Measurements from ENCODE around the gene GFER. TPM values are rescaled to one million over a fixed set of nuclear protein-coding genes. Genes with fewer than 3 reads are reported as not detected.

Gene GFER
- total RNA-seq, 1 experiment from 2014 or later, result 58.5 TPM

DNA sequence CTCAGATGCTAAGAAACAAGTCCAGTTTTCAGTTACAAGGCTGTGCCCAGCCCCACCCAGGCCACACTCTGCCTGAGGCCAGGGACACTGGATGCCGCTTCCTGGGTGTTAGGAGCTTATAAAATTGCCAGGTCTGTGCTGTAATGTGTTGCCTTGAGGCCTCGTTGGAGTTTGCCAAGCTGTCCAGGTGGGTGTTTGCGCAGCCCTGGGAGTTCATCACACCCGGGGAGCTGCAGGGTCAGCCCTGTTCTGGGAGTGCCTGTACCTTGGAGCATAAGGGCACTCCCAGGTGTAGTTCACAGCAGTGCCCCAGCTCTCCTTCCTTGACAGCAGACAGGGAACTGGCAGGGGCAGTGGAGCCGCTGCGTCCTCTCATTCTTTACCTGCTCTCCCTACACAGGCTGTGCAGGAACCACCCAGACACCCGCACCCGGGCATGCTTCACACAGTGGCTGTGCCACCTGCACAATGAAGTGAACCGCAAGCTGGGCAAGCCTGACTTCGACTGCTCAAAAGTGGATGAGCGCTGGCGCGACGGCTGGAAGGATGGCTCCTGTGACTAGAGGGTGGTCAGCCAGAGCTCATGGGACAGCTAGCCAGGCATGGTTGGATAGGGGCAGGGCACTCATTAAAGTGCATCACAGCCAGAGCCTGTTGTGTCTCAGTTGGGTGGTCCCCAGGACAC lies 1.6 kb downstream of the GFER start:
- TF ChIP-seq EMX1 (CRISPR knock-in tag; IDR thresholded peaks at IDR 0.05), result no peak
- TF ChIP-seq, protein P1, sequence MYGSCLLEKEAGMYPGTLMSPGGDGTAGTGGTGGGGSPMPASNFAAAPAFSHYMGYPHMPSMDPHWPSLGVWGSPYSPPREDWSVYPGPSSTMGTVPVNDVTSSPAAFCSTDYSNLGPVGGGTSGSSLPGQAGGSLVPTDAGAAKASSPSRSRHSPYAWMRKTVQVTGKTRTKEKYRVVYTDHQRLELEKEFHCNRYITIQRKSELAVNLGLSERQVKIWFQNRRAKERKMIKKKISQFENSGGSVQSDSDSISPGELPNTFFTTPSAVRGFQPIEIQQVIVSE (CRISPR knock-in tag; IDR thresholded peaks at IDR 0.05; ENCODE audit: borderline replicate concordance), result no peak
- Mint-ChIP-seq H3K27ac (no peak overlapping the region), H3K4me1 (peaks cover 30% of the 10 kb centered on the region), H3K27me3 (ENCODE audit: low read depth) (peaks cover 40% of the 10 kb centered on the region), H3K9me3 (no peaks in the 10 kb centered on the region), H3K36me3 (peaks cover 5% of the 10 kb centered on the region; the same call in 1 of the 2 replicates), H3K4me3 (peak overlapping the region; percentile 81)
- CTCF ChIA-PET, result interaction anchor here (1.4 to 1.8 kb wide), 2 partner anchors 18 to 31 kb away, joined by 4 to 11 read pairs; no protein-coding TSS in a partner anchor
- DNase-seq (ENCODE audit: low spot score), result no peak
- no peak for ATAC-seq
- POLR2A ChIA-PET, result interaction anchor here (1.3 kb wide), 1 partner anchor 170 kb away, joined by 4 read pairs; the partner anchor contains the start of gene TRAF7

DNA sequence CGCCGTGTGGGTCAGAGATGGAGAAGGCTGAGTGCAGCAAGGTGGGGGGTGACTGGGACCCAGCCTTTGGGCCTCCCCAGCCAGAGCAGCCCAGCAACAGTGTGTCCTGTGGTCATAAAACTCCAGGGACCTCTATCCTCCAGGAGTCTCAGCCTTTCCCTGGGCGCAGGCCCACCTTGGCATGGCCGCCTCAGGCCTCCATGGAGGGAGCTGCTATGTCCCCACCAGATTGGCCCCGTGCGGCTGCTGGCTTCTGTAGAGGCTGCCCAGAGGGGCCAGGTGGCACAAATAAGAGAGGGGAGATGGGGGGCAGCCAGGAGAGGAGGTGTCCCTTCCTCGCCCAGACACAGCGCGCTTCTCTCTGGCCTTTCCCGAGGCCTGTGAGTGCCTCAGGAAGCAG lies 3.2 kb downstream of the GFER start:
- H3K27ac Mint-ChIP-seq, result no peak overlapping the region
- ChIA-PET POLR2A (interaction anchor here (0.8 kb wide), 1 partner anchor 22 kb away, joined by 3 read pairs; the partner anchor contains the start of gene RPS2), CTCF (interaction anchor here (1.9 to 2.1 kb wide), 2 partner anchors 17 to 153 kb away, joined by 6 to 9 read pairs; no protein-coding TSS in a partner anchor)
- ATAC-seq, result no peak
- no peak overlapping the region for H3K4me3 Mint-ChIP-seq
- H3K4me1 Mint-ChIP-seq, result peaks cover 28% of the 10 kb centered on the region
- no peaks in the 10 kb centered on the region for H3K9me3 Mint-ChIP-seq
- TF ChIP-seq ZNF416 (CRISPR knock-in tag; IDR thresholded peaks at IDR 0.05) (no peak), NR3C1 (CRISPR knock-in tag; conservative IDR thresholded peaks at IDR 0.05; ENCODE audit: low read depth) (no peak), RORB (CRISPR knock-in tag; IDR thresholded peaks at IDR 0.05) (no peak)
- H3K27me3 Mint-ChIP-seq (ENCODE audit: low read depth), result peaks cover 36% of the 10 kb centered on the region
- DNase-seq (ENCODE audit: low spot score), result no peak
- peaks cover 5% of the 10 kb centered on the region; the same call in 1 of the 2 replicates for H3K36me3 Mint-ChIP-seq

DNA sequence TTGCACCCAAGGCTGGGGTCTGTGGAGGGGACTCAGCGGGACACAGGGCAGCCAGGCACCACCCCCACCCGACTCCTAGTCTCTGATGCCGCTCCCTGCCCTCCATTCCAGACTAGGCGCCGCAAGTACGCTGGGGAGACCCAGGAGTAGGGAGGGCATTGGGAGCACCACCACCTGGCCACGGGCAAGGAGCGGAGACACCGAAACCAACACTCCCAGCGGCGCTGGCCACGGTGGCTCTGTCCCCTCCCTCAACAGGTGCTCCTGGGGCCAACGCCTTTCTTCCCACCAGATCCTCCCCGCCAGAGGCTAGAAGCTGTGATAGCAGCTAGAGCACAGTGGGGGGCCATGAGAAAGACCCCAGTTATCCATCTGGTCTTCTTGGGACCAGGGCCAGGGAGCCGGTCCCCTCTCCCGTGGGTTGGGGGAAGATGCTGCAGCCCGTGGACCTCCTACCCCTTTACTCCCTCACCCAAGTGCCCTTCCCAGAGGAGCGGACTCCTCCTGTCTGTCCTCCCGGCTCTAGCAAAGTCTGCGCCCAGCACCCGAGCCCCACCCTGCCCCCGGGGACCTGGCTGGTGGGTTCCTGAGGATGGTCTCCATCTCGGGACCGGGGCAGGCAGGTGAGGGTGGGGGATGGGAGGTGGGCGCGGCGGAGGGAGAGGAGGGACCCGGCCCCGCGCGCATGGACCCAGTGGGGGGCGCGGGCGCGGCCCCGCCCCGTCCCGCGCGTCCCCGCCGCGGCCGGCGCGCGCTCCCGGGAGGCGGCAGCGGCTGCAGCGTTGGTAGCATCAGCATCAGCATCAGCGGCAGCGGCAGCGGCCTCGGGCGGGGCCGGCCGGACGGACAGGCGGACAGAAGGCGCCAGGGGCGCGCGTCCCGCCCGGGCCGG lies 5.5 kb downstream of the GFER start, which contains the start of gene SYNGR3:
Gene SYNGR3, plus strand, starts transcription at position 762 of the 892 bp plus-strand sequence. CDS start 133 bp downstream, outside the sequence.
- peak within 1 kb of the TSS; percentile 76 for H3K4me3 Mint-ChIP-seq
- no peaks in the 10 kb centered on the region for H3K9me3 Mint-ChIP-seq
- ATAC-seq (no peak; the same call in none of the 2 replicates), DNase-seq (ENCODE audit: low spot score) (peak; percentile 54)
- peaks cover 5% of the 10 kb centered on the region; the same call in 1 of the 2 replicates for H3K36me3 Mint-ChIP-seq
- CTCF ChIA-PET, result interaction anchor here (1.1 to 6.4 kb wide), 2 partner anchors 14 to 60 kb away, joined by 3 to 59 read pairs; no protein-coding TSS in a partner anchor
- H3K4me1 Mint-ChIP-seq, result peaks cover 25% of the 10 kb centered on the region
- H3K27me3 Mint-ChIP-seq (ENCODE audit: low read depth), result peaks cover 24% of the 10 kb centered on the region
- TF ChIP-seq, protein P2, sequence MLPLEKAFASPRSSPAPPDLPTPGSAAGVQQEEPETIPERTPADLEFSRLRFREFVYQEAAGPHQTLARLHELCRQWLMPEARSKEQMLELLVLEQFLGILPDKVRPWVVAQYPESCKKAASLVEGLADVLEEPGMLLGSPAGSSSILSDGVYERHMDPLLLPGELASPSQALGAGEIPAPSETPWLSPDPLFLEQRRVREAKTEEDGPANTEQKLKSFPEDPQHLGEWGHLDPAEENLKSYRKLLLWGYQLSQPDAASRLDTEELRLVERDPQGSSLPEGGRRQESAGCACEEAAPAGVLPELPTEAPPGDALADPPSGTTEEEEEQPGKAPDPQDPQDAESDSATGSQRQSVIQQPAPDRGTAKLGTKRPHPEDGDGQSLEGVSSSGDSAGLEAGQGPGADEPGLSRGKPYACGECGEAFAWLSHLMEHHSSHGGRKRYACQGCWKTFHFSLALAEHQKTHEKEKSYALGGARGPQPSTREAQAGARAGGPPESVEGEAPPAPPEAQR (CRISPR knock-in tag; IDR thresholded peaks at IDR 0.05), result 0 out of 2 replicates have a peak, but pooled peaks have one; percentile 17
- TF ChIP-seq EMX1 (CRISPR knock-in tag; IDR thresholded peaks at IDR 0.05), result no peak
- TF ChIP-seq NFATC4 (CRISPR knock-in tag; IDR thresholded peaks at IDR 0.05), result no peak
- no peak for TF ChIP-seq MXD4 (CRISPR knock-in tag; IDR thresholded peaks at IDR 0.05; ENCODE audit: borderline replicate concordance)
- TF ChIP-seq, protein P3, sequence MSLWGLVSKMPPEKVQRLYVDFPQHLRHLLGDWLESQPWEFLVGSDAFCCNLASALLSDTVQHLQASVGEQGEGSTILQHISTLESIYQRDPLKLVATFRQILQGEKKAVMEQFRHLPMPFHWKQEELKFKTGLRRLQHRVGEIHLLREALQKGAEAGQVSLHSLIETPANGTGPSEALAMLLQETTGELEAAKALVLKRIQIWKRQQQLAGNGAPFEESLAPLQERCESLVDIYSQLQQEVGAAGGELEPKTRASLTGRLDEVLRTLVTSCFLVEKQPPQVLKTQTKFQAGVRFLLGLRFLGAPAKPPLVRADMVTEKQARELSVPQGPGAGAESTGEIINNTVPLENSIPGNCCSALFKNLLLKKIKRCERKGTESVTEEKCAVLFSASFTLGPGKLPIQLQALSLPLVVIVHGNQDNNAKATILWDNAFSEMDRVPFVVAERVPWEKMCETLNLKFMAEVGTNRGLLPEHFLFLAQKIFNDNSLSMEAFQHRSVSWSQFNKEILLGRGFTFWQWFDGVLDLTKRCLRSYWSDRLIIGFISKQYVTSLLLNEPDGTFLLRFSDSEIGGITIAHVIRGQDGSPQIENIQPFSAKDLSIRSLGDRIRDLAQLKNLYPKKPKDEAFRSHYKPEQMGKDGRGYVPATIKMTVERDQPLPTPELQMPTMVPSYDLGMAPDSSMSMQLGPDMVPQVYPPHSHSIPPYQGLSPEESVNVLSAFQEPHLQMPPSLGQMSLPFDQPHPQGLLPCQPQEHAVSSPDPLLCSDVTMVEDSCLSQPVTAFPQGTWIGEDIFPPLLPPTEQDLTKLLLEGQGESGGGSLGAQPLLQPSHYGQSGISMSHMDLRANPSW (CRISPR knock-in tag; conservative IDR thresholded peaks at IDR 0.05; ENCODE audit: low read depth), result no peak
- TF ChIP-seq ZNF416 (CRISPR knock-in tag; IDR thresholded peaks at IDR 0.05), result 0 out of 2 replicates have a peak, but pooled peaks have one; percentile 52
- peak; percentile 74 for TF ChIP-seq ZNF263 (CRISPR knock-in tag; IDR thresholded peaks at IDR 0.05; ENCODE audit: low read depth)
- 0 out of 2 replicates have a peak, but pooled peaks have one; percentile 35 for TF ChIP-seq CBFB (CRISPR knock-in tag; IDR thresholded peaks at IDR 0.05; ENCODE audit: low read depth)
- TF ChIP-seq ZNF423 (CRISPR knock-in tag; IDR thresholded peaks at IDR 0.05), result peak; percentile 20; the same call in 1 of the 2 replicates
- TF ChIP-seq FOXK1 (CRISPR knock-in tag; IDR thresholded peaks at IDR 0.05), result no peak
- no peak for TF ChIP-seq HMGA2 (CRISPR knock-in tag; IDR thresholded peaks at IDR 0.05)
- TF ChIP-seq NR3C1 (CRISPR knock-in tag; conservative IDR thresholded peaks at IDR 0.05; ENCODE audit: low read depth), result 0 out of 2 replicates have a peak, but pooled peaks have one; percentile 71
- TF ChIP-seq, protein P4, sequence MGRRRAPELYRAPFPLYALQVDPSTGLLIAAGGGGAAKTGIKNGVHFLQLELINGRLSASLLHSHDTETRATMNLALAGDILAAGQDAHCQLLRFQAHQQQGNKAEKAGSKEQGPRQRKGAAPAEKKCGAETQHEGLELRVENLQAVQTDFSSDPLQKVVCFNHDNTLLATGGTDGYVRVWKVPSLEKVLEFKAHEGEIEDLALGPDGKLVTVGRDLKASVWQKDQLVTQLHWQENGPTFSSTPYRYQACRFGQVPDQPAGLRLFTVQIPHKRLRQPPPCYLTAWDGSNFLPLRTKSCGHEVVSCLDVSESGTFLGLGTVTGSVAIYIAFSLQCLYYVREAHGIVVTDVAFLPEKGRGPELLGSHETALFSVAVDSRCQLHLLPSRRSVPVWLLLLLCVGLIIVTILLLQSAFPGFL (CRISPR knock-in tag; IDR thresholded peaks at IDR 0.05; ENCODE audit: borderline replicate concordance), result no peak
- TF ChIP-seq, protein P5, sequence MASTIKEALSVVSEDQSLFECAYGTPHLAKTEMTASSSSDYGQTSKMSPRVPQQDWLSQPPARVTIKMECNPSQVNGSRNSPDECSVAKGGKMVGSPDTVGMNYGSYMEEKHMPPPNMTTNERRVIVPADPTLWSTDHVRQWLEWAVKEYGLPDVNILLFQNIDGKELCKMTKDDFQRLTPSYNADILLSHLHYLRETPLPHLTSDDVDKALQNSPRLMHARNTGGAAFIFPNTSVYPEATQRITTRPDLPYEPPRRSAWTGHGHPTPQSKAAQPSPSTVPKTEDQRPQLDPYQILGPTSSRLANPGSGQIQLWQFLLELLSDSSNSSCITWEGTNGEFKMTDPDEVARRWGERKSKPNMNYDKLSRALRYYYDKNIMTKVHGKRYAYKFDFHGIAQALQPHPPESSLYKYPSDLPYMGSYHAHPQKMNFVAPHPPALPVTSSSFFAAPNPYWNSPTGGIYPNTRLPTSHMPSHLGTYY (CRISPR knock-in tag; IDR thresholded peaks at IDR 0.05), result no peak
- TF ChIP-seq TP53 (CRISPR knock-in tag; IDR thresholded peaks at IDR 0.05), result 0 out of 2 replicates have a peak, but pooled peaks have one; percentile 33
- POLR2A ChIA-PET, result no interaction called here
- H3K27ac Mint-ChIP-seq, result no peak within 1 kb of the TSS
